GM21447 (cell line): ENCODE measurements around the gene CD8B.

Experiments used
- ATAC-seq: cut with Tn5 transposase; IDR thresholded peaks from one replicate; pipeline ENCODE4 v1.9.1; 2021; ENCODE audit not compliant: unreplicated experiment

The CD8B gene

GRCh38 chr2:86806059-86806857 is 55.4 kb downstream of the CD8B start:
- ATAC-seq = no peak

- ATAC-seq = no peak
These were observed 60.7 kb downstream of the CD8B start for GRCh38 chr2:86800856-86801567.

DNA sequence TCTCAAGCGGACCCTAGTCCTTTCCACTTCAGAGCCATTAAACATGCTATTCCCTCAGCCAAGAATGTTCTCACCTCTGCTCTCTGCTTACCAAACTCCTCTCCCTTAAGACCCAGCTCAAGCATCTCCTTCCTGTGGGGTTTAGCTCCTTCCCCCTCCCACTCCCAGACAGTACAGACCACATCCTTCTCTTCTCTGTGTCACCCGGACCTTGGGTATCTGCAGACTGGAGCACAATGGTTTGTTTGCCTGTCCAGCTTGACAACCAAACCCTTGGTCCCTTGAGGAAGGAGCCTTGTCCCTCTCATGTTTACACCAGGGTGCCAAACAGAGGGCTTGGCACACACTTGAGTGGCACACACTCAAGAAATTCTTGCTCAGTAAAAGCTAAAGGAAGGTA is 66.8 kb downstream of the CD8B start:
- ATAC-seq = no peak

- no peak for ATAC-seq
These were observed 67.9 kb downstream of the CD8B start for GRCh38 chr2:86793752-86794151.

DNA sequence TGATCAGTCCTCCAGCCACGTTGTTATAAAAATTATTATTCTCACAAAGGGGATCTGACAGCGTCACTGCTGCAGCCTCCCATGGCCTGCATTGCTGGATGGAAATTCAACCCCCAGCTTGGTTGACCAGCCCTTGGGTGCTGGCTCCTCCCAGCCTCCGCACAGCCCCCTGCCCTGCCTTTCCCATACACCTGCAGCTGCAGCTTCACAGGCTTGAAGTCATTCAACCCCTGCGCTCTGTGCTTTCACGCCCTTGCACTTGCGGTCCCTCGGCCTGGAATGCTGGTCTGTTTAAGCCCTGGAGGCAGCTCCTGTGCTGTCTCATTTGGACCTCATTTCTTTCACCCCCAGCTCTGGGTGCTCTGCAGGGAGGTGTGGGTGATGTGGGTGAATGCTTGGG is 70.1 kb downstream of the CD8B start:
- no peak for ATAC-seq

- ATAC-seq = no peak
These were observed 70.8 kb downstream of the CD8B start, which contains the start of gene CD8A for GRCh38 chr2:86790676-86791572. Gene CD8A, minus strand, starts transcription at chr2:86790913. Its CDS starts 88 bp downstream, at chr2:86790825.

- ATAC-seq = no peak
These were observed 71.5 kb downstream of the CD8B start for GRCh38 chr2:86790134-86790675.

- ATAC-seq = no peak
These were observed 72.0 kb downstream of the CD8B start for GRCh38 chr2:86789687-86790133.

DNA sequence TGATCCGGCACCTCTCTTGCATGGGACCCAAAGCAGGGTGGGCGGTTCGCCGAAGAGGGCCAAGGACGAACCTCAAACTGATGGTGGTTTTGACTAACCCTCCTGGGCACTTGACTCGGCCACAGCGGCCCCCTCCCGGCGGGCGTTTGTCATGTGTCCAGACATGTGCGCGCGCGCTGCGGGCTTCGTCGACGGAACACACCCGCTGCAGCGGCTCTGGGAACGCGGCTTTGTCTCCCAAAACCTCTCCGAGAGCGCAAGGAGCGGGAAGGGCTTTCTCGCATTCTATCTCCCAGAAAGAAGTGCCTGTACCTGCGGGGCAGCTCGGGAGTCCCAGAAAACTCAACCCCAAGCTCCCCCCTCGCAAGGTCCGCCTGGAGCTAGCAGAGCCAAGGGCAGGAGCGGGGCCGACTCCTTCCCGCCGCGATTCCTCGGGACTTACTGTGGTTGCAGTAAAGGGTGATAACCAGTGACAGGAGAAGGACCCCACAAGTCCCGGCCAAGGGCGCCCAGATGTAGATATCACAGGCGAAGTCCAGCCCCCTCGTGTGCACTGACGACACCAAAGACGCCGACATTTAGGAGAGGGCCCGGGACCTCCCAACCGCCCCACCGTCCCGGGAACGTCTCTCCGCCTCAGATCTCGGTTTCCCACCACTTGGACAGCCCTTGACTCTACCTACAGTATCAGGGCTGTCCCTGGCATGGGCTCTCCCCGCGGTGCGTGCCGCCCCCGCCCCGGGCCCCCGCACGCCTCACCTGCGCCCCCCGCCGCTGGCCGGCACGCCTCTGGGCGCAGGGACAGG is 72.6 kb downstream of the CD8B start:
- no peak for ATAC-seq

GRCh38 chr2:86788165-86788564 is 73.5 kb downstream of the CD8B start:
- no peak for ATAC-seq

DNA sequence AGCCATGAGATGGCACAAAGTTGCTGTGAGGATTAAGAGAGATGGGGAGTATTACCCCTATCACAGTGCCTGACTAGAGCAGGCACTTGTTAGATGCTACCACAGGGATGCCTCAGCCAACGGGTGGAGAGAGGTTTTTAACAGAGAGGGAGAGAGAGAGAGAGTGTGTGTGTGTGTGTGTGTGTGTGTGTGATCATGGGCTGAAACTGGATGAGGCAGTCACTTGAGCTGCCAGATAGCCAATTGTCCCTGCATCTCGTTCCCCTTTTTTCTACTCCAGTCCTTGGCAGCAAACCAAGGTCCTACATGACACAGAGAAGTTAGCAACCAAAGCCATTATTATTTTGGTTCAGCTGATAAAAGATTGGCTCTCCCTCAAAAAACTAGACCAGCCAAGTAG is 74.0 kb downstream of the CD8B start:
- no peak for ATAC-seq

DNA sequence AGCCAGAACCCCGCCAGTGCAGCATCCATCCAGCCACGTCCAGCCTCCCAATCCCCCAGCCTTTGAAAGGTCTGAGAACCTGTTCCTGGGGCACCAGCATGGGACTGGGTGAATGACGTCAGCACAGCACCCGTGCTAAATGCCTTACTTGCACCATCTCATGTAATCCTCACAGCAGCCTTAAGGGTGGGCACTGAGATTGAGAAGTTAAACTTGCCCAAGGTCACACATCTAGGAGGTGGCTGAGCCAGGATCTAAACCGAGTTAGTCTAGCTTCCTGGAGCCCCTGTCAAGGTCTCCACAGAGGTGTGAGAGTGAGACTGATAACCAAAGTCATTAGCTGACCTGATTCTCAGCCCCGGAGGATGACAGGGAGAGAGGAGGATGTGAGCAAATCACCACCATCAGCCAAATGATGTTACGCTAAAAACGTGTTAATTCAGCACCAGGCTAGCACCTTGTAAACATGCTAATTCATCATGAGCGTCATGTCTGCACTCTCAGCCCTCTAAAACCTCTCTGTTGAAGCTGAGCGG is 75.6 kb downstream of the CD8B start:
- no peak for ATAC-seq

GRCh38 chr2:86785456-86785855 is 76.2 kb downstream of the CD8B start:
- no peak for ATAC-seq

- peak; percentile 93 for ATAC-seq
These were observed 77.9 kb downstream of the CD8B start for GRCh38 chr2:86783615-86784339.

DNA sequence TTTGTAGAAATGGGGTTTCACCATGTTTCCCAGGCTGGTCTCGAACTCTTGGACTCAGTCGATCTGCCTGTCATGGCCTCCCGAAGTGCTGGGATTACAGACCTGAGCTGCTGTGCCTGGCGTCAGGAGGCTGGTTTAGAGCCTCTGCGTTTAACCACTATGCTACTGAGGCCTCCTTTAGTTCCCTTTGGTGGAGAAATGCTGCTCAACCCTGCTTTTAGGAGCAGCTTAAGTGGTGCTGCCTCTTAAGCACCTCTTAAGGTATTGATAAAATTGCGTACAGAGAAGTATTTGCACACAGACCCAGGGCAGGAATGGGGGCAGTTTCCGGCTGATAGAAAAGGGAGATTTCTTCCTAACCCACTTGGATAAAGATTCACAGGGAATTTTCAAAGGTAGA is 78.9 kb downstream of the CD8B start:
- no peak for ATAC-seq

- ATAC-seq = no peak
These were observed 80.3 kb downstream of the CD8B start for GRCh38 chr2:86781363-86781762.

DNA sequence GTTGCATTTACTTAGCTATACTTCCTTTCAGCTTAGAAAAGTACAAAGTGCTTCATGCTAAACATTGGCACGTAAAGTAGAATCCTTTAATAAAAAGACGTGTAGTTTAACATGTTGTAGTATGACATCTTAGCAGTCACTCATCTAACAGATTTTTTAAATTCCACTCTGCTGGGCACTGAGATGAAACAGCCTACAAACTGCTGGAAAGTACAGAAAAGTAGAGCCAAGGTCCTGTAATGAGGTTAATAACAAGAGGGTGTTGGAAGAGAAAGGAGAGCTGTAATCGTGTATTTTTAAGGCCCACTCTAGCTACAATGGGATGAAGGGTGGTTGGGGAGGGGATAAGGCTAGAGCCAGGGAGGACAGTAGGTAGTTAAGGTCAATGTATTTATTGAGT is 81.7 kb downstream of the CD8B start:
- ATAC-seq = no peak

DNA sequence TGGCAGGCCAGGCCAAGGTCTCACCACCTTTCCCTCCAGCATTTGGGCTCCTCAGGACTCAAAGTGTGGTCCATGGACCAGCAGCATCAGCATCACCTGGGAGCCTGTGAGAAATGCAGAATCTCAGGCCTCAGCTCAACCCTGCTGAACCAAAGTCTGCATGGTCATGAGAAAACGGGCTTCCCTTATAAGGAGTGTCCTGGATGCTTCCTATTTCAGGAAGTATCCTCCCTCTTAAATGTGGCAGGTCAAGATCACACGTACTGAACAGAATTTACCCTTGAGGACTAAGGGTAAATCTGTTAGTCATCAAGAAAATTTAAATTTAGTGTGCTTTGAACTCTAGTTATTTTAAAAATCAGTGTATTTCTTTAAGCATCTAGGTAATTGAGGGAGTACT is 82.7 kb downstream of the CD8B start:
- no peak for ATAC-seq

DNA sequence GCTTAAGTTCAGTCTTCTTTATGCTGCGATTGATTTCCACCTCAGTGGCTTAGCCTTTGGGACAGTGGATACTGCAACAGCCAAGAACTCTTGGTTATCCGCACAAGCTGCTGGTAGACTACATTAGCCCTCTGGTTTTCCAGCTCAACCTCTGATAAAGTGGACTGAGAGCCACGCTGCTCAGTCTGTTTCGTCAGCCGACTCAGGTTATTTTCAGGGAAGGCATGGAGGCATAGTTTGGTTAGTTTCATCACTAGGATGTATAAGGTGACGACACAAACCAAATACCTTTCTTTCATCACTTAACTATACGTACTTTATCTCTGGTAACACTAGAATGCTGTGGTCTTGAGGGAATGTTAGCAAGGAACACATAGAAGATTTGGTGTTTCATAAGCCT is 85.2 kb downstream of the CD8B start:
- ATAC-seq = no peak
